ENCODE measurements around the gene POLE3.

Gene POLE3

DNA sequence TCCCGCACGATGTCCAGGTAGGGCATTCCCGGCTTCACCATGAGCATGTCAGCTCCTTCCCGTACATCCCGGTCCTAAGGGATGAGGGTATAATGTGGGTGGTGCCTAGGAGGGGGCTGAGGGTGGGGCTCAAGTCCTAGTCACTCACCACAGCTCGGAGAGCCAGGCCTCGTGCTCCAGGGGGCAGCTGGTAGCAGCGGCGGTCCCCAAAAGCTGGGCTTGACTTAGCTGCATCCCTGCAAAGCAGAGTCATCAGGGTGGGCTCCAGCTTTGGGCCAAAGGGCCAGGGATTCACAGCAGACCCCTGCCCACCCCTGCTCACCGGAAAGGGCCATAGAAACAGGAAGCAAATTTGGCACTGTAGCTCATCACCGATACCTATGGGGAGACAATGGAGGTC lies 21.0 kb downstream of the POLE3 start:
- ATAC-seq = no peak

DNA sequence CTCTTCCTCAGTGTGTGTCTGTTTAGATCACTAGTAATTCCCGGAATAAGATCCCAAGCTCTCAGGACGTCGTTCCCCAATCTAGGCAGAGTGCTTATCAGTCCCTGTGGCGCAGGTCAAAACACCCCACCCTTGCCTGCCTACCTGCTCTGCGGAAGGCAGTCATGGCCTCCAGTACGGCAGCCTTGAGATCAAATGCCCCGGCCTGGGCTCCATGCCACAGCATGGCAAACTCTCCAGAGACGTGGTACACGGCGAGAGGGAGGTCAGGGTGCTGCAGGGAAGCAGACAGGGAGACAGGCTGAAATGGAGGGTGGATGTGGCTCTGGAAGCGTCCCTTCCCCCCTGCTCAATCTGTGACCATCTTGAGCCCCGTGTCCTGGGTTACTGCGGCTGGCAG lies 21.6 kb downstream of the POLE3 start:
- no peak for ATAC-seq
- TF ChIP-seq PPARA (CRISPR knock-in tag; IDR thresholded peaks at IDR 0.05; ENCODE audit: borderline replicate concordance) (no peak), GLIS3 (CRISPR knock-in tag; IDR thresholded peaks at IDR 0.05) (no peak), ARNTL (CRISPR knock-in tag; IDR thresholded peaks at IDR 0.05; ENCODE audit: borderline replicate concordance, low read depth) (no peak), ZC3H10 (CRISPR knock-in tag; IDR thresholded peaks at IDR 0.05) (no peak), ZNF565 (CRISPR knock-in tag; conservative IDR thresholded peaks at IDR 0.05; ENCODE audit: low read depth) (no peak), ISL1 (CRISPR knock-in tag; IDR thresholded peaks at IDR 0.05) (no peak), CSDC2 (CRISPR knock-in tag; IDR thresholded peaks at IDR 0.05) (no peak), TOX (CRISPR knock-in tag; IDR thresholded peaks at IDR 0.05; ENCODE audit: borderline replicate concordance) (no peak), ZNF70 (CRISPR knock-in tag; IDR thresholded peaks at IDR 0.05) (no peak), ESRRG (CRISPR knock-in tag; IDR thresholded peaks at IDR 0.05) (no peak), OSR1 (CRISPR knock-in tag; IDR thresholded peaks at IDR 0.05) (no peak), SNAI2 (CRISPR knock-in tag; IDR thresholded peaks at IDR 0.05) (no peak), ZFP30 (CRISPR knock-in tag; IDR thresholded peaks at IDR 0.05) (no peak), ZNF8 (CRISPR knock-in tag; IDR thresholded peaks at IDR 0.05) (no peak)
- TF ChIP-seq, protein P1, sequence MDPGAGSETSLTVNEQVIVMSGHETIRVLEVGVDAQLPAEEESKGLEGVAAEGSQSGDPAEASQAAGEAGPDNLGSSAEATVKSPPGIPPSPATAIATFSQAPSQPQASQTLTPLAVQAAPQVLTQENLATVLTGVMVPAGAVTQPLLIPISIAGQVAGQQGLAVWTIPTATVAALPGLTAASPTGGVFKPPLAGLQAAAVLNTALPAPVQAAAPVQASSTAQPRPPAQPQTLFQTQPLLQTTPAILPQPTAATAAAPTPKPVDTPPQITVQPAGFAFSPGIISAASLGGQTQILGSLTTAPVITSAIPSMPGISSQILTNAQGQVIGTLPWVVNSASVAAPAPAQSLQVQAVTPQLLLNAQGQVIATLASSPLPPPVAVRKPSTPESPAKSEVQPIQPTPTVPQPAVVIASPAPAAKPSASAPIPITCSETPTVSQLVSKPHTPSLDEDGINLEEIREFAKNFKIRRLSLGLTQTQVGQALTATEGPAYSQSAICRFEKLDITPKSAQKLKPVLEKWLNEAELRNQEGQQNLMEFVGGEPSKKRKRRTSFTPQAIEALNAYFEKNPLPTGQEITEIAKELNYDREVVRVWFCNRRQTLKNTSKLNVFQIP (CRISPR knock-in tag; IDR thresholded peaks at IDR 0.05; ENCODE audit: borderline replicate concordance, low read depth) = no peak
- TF ChIP-seq, protein P2, sequence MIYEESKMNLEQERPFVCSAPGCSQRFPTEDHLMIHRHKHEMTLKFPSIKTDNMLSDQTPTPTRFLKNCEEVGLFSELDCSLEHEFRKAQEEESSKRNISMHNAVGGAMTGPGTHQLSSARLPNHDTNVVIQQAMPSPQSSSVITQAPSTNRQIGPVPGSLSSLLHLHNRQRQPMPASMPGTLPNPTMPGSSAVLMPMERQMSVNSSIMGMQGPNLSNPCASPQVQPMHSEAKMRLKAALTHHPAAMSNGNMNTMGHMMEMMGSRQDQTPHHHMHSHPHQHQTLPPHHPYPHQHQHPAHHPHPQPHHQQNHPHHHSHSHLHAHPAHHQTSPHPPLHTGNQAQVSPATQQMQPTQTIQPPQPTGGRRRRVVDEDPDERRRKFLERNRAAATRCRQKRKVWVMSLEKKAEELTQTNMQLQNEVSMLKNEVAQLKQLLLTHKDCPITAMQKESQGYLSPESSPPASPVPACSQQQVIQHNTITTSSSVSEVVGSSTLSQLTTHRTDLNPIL (CRISPR knock-in tag; IDR thresholded peaks at IDR 0.05; ENCODE audit: low read depth) = no peak
- TF ChIP-seq, protein P3, sequence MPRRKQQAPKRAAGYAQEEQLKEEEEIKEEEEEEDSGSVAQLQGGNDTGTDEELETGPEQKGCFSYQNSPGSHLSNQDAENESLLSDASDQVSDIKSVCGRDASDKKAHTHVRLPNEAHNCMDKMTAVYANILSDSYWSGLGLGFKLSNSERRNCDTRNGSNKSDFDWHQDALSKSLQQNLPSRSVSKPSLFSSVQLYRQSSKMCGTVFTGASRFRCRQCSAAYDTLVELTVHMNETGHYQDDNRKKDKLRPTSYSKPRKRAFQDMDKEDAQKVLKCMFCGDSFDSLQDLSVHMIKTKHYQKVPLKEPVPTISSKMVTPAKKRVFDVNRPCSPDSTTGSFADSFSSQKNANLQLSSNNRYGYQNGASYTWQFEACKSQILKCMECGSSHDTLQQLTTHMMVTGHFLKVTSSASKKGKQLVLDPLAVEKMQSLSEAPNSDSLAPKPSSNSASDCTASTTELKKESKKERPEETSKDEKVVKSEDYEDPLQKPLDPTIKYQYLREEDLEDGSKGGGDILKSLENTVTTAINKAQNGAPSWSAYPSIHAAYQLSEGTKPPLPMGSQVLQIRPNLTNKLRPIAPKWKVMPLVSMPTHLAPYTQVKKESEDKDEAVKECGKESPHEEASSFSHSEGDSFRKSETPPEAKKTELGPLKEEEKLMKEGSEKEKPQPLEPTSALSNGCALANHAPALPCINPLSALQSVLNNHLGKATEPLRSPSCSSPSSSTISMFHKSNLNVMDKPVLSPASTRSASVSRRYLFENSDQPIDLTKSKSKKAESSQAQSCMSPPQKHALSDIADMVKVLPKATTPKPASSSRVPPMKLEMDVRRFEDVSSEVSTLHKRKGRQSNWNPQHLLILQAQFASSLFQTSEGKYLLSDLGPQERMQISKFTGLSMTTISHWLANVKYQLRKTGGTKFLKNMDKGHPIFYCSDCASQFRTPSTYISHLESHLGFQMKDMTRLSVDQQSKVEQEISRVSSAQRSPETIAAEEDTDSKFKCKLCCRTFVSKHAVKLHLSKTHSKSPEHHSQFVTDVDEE (CRISPR knock-in tag; IDR thresholded peaks at IDR 0.05) = no peak
- TF ChIP-seq, protein P4, sequence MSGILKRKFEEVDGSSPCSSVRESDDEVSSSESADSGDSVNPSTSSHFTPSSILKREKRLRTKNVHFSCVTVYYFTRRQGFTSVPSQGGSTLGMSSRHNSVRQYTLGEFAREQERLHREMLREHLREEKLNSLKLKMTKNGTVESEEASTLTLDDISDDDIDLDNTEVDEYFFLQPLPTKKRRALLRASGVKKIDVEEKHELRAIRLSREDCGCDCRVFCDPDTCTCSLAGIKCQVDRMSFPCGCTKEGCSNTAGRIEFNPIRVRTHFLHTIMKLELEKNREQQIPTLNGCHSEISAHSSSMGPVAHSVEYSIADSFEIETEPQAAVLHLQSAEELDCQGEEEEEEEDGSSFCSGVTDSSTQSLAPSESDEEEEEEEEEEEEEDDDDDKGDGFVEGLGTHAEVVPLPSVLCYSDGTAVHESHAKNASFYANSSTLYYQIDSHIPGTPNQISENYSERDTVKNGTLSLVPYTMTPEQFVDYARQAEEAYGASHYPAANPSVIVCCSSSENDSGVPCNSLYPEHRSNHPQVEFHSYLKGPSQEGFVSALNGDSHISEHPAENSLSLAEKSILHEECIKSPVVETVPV (CRISPR knock-in tag; IDR thresholded peaks at IDR 0.05) = no peak
- TF ChIP-seq, protein P5, sequence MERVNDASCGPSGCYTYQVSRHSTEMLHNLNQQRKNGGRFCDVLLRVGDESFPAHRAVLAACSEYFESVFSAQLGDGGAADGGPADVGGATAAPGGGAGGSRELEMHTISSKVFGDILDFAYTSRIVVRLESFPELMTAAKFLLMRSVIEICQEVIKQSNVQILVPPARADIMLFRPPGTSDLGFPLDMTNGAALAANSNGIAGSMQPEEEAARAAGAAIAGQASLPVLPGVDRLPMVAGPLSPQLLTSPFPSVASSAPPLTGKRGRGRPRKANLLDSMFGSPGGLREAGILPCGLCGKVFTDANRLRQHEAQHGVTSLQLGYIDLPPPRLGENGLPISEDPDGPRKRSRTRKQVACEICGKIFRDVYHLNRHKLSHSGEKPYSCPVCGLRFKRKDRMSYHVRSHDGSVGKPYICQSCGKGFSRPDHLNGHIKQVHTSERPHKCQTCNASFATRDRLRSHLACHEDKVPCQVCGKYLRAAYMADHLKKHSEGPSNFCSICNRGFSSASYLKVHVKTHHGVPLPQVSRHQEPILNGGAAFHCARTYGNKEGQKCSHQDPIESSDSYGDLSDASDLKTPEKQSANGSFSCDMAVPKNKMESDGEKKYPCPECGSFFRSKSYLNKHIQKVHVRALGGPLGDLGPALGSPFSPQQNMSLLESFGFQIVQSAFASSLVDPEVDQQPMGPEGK (CRISPR knock-in tag; IDR thresholded peaks at IDR 0.05; ENCODE audit: borderline replicate concordance) = no peak

More for the DNA sequence above, 21.0 kb downstream of the POLE3 start:
- no peak for TF ChIP-seq BACH2 (CRISPR knock-in tag; IDR thresholded peaks at IDR 0.05; ENCODE audit: borderline replicate concordance)

DNA sequence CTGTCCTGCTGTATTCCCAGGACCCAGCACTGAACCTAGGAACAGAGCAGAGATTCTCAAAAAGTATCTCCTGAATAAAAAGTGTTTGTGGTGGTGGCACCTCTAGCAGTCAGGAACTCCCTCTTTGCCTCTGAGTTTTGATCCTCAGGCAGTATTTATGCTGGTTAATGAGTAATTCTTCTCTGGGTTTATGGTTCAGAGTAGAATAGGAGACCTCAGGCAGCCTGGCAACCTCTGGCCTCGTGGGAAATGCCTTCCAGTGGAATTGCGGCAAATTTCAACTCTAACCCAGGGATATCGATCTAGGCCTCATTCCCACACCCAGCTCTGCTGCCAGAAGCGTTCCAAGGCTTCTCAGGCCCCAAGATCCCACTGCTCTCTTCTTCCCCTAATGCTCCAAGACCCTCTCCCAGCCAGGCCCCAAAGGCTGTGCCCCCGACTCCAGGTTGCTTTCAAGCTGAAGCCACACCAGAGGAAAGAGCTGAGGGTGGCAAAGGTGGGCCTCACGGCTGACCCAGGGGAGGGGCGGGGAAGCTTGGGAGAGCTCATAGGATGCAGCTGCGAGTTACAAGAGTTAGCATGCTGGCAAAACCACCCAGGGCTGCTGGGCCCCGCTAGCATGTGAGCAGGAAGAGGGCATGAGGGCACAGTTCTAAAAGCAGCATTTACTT lies 22.8 kb downstream of the POLE3 start:
- no peak for ATAC-seq
- TF ChIP-seq ZNF565 (CRISPR knock-in tag; conservative IDR thresholded peaks at IDR 0.05; ENCODE audit: low read depth) (no peak), CSDC2 (CRISPR knock-in tag; IDR thresholded peaks at IDR 0.05) (no peak), ZNF70 (CRISPR knock-in tag; IDR thresholded peaks at IDR 0.05) (no peak), RARB (CRISPR knock-in tag; IDR thresholded peaks at IDR 0.05) (no peak), ZFP30 (CRISPR knock-in tag; IDR thresholded peaks at IDR 0.05) (no peak), ISL1 (CRISPR knock-in tag; IDR thresholded peaks at IDR 0.05) (no peak), PPARA (CRISPR knock-in tag; IDR thresholded peaks at IDR 0.05; ENCODE audit: borderline replicate concordance) (no peak), ZNF8 (CRISPR knock-in tag; IDR thresholded peaks at IDR 0.05) (no peak), BACH2 (CRISPR knock-in tag; IDR thresholded peaks at IDR 0.05; ENCODE audit: borderline replicate concordance) (no peak), TOX (CRISPR knock-in tag; IDR thresholded peaks at IDR 0.05; ENCODE audit: borderline replicate concordance) (no peak)
- TF ChIP-seq, protein P3 (CRISPR knock-in tag; IDR thresholded peaks at IDR 0.05) = no peak
- TF ChIP-seq, protein P1 (CRISPR knock-in tag; IDR thresholded peaks at IDR 0.05; ENCODE audit: borderline replicate concordance, low read depth) = no peak
- TF ChIP-seq, protein P2 (CRISPR knock-in tag; IDR thresholded peaks at IDR 0.05; ENCODE audit: low read depth) = no peak

Measured in SK-N-SH treated with all-trans-retinoic acid at 6 μM for 48 hours (cell line).